IPS-18a (cell line): ENCODE measurements around the gene VWCE.

Experiments
- H3K27ac ChIP-seq: one replicate; pipeline ENCODE4 v1.5.1; 2013; ENCODE audit warnings: low read length
- H3K27me3 ChIP-seq: one replicate; pipeline ENCODE4 v1.6.1; 2013; ENCODE audit warnings: mild to moderate bottlenecking, low read length; ENCODE audit not compliant: control insufficient read depth, insufficient read depth
- H3K36me3 ChIP-seq: one replicate; pipeline ENCODE4 v1.6.1; 2013; ENCODE audit warnings: low read depth, low read length; ENCODE audit not compliant: control insufficient read depth
- H3K4me1 ChIP-seq: one replicate; pipeline ENCODE4 v1.6.1; 2013; ENCODE audit warnings: low read depth, low read length; ENCODE audit not compliant: control insufficient read depth
- H3K4me3 ChIP-seq: one replicate; pipeline ENCODE4 v1.5.1; 2013; ENCODE audit warnings: low read length
- H3K9ac ChIP-seq: one replicate; pipeline ENCODE4 v1.6.1; 2013; ENCODE audit warnings: mild to moderate bottlenecking, low read length, moderate library complexity
- H3K9me3 ChIP-seq: one replicate; pipeline ENCODE4 v1.6.1; 2013; ENCODE audit warnings: low read depth, low read length; ENCODE audit not compliant: control insufficient read depth

VWCE gene

DNA sequence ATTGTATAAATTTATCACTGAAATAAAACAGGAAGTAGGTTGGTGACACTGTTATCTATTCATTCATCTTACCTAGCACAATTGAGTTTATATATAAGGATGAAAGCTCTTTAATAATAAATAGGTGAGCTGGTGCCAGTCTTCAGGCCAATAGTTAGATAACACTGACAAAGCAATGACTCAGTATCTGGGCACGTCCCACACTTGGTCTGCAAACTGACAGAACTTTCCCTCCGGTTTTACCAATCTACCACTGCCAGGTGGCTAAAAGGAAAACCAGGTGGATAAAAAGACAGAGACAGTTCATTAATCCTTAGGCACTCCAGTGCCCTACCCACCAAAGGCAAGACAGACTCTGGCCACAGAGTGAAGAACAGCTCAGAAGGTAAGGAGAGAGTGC is 20.1 kb upstream of the VWCE start:
- Histone ChIP-seq H3K4me3 (no peak overlapping the region), H3K36me3 (peaks cover 79% of the 10 kb centered on the region)

DNA sequence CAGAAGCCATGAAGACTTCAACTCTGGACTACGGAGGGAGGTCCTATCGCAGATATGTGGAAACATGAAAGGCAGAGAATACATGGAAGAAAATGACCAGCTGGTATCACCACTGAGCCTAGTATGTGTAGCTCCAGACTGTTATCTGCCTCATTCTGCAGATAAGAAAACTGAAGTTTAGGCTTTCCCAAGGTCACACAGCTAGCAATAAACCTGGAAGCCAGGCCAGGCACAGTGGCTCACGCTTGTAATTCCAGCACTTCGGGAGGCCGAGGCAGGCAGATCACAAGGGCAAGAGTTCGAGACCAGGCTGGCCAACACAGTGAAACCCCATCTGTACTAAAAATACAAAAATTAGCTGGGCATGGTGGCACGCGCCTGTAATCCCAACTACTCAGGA is 15.6 kb upstream of the VWCE start:
- H3K9ac ChIP-seq: no peak overlapping the region
- H3K9me3 ChIP-seq: no peaks in the 10 kb centered on the region
- H3K36me3 ChIP-seq: peaks cover 93% of the 10 kb centered on the region
- H3K27ac ChIP-seq: no peak overlapping the region
- H3K27me3 ChIP-seq: no peaks in the 10 kb centered on the region
- H3K4me1 ChIP-seq: no peaks in the 10 kb centered on the region
- no peak overlapping the region for H3K4me3 ChIP-seq

More for the DNA sequence above, 20.1 kb upstream of the VWCE start:
- no peaks in the 10 kb centered on the region for H3K9me3 ChIP-seq
- no peak overlapping the region for H3K27ac ChIP-seq
- H3K27me3 ChIP-seq: no peaks in the 10 kb centered on the region
- H3K9ac ChIP-seq: no peak overlapping the region
- no peaks in the 10 kb centered on the region for H3K4me1 ChIP-seq

GRCh38 chr11:61309739-61310138 is 14.6 kb upstream of the VWCE start:
- H3K4me1 ChIP-seq: no peaks in the 10 kb centered on the region
- no peaks in the 10 kb centered on the region for H3K27me3 ChIP-seq
- H3K36me3 ChIP-seq: peaks cover 97% of the 10 kb centered on the region
- H3K4me3 ChIP-seq: no peak overlapping the region
- no peak overlapping the region for H3K27ac ChIP-seq
- no peak overlapping the region for H3K9ac ChIP-seq
- no peaks in the 10 kb centered on the region for H3K9me3 ChIP-seq

GRCh38 chr11:61309141-61309540 is 14.0 kb upstream of the VWCE start:
- no peaks in the 10 kb centered on the region for H3K4me1 ChIP-seq
- no peak overlapping the region for H3K9ac ChIP-seq
- H3K4me3 ChIP-seq: no peak overlapping the region
- H3K27me3 ChIP-seq: no peaks in the 10 kb centered on the region
- peaks cover 95% of the 10 kb centered on the region for H3K36me3 ChIP-seq
- no peak overlapping the region for H3K27ac ChIP-seq
- H3K9me3 ChIP-seq: no peaks in the 10 kb centered on the region

DNA sequence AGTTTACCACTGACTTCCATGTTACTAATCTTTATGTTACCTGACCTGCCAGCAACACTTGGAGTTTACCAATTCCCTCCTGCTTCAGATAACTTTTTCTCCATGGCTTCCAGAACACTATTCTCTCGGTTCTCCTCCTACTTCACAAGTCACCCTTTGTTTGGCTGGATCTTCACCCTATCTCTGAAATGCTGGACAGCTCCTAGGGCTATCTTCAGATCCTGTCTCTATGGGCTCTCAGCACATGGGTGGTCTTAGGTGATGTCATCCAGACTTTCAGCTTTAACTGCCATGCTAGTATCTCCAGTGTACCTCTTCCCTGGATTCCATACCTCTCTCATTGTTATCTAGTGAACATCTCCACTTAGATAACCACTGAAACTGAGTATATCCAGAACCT is 12.2 kb upstream of the VWCE start:
- Histone ChIP-seq H3K9me3 (no peaks in the 10 kb centered on the region), H3K4me3 (no peak overlapping the region), H3K27me3 (no peaks in the 10 kb centered on the region), H3K9ac (no peak overlapping the region), H3K27ac (no peak overlapping the region), H3K36me3 (peaks cover 95% of the 10 kb centered on the region), H3K4me1 (no peaks in the 10 kb centered on the region)

DNA sequence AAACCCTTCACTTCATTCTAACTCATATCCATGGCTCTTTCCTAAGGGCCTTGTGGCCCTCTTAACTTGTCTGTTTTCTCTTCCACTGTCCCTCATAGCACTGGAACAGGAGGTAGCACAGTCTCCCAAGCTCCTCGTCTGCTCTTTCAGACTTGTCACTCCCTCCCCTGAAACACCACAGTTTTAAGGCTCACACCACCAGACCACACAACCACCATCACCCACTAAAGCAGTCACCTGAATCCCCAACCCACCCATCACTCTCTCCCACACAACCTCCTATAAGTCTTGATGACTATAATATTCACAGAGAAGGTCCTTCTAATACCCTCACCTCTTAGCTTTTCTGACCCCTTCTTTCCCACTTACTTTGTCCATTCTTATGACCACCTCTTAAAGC is 11.1 kb upstream of the VWCE start:
- Histone ChIP-seq H3K36me3 (peaks cover 95% of the 10 kb centered on the region), H3K27ac (no peak overlapping the region), H3K4me1 (no peaks in the 10 kb centered on the region), H3K9ac (no peak overlapping the region), H3K27me3 (no peaks in the 10 kb centered on the region), H3K4me3 (no peak overlapping the region), H3K9me3 (no peaks in the 10 kb centered on the region)

GRCh38 chr11:61305417-61305816 is 10.3 kb upstream of the VWCE start:
- no peak overlapping the region for H3K27ac ChIP-seq

DNA sequence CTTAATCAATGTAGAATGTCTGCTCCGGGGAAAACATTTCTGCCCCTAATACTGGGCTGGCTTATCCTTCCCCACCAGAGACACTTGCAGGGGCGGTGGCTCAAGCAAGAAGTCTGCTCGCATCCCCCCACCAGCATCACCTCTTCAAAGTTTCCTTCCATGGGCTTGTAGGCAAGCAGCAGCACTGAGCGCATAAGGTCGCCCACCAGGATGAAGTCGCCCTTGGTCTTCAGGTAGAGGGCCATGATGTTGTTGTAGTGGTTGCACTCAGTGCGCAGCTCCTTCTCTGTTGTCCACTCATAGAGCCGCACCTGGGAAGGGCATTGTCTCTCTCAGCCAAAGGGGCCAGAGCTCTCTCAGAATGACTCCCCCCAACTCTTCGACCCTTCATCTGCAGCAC is 8.6 kb upstream of the VWCE start:
- no peak overlapping the region for H3K27ac ChIP-seq
- H3K9ac ChIP-seq: no peak overlapping the region
- H3K4me1 ChIP-seq: no peaks in the 10 kb centered on the region
- H3K9me3 ChIP-seq: no peaks in the 10 kb centered on the region
- peaks cover 95% of the 10 kb centered on the region for H3K36me3 ChIP-seq
- no peaks in the 10 kb centered on the region for H3K27me3 ChIP-seq
- no peak overlapping the region for H3K4me3 ChIP-seq

More at GRCh38 chr11:61305417-61305816, 10.3 kb upstream of the VWCE start:
- no peaks in the 10 kb centered on the region for H3K9me3 ChIP-seq
- H3K27me3 ChIP-seq: no peaks in the 10 kb centered on the region
- no peaks in the 10 kb centered on the region for H3K4me1 ChIP-seq
- peaks cover 95% of the 10 kb centered on the region for H3K36me3 ChIP-seq
- no peak overlapping the region for H3K9ac ChIP-seq
- H3K4me3 ChIP-seq: no peak overlapping the region

- Histone ChIP-seq H3K4me1 (no peaks in the 10 kb centered on the region), H3K9me3 (no peaks in the 10 kb centered on the region), H3K4me3 (no peak overlapping the region), H3K27ac (no peak overlapping the region), H3K9ac (no peak overlapping the region), H3K36me3 (peaks cover 92% of the 10 kb centered on the region), H3K27me3 (no peaks in the 10 kb centered on the region)
Observed at GRCh38 chr11:61302550-61302949, 7.4 kb upstream of the VWCE start.

DNA sequence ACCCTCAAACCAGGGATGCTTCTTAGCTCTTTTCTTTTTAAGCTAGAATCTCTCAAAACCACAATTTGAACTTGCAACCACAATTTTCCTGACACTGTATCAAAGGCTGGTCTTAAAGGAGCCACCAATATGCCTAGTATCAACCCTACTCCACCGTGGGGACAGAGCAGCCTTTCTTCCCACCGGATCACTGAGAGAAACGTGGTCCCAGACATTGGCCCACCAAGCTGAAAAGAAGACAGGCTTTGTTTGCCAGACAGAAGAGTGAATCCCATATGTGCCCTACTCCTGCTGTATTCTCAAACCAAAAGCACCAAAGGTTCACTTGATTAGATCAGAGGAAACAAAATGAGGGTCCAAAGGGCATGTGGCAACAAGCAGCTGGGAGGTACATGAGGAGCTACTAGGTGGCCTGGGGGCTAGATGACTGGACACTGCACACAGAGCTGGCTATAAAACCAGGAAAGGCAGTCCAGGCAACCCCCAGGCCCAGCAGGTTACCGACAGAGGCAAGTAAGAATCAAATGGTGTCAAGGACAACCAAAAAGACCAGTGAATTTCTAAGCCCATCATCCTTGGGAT is 3.6 kb upstream of the VWCE start:
- H3K36me3 ChIP-seq: peaks cover 57% of the 10 kb centered on the region
- peaks cover 7% of the 10 kb centered on the region for H3K4me1 ChIP-seq
- no peak overlapping the region for H3K9ac ChIP-seq
- no peaks in the 10 kb centered on the region for H3K9me3 ChIP-seq
- H3K27me3 ChIP-seq: peaks cover 20% of the 10 kb centered on the region
- no peak overlapping the region for H3K4me3 ChIP-seq
- no peak overlapping the region for H3K27ac ChIP-seq

DNA sequence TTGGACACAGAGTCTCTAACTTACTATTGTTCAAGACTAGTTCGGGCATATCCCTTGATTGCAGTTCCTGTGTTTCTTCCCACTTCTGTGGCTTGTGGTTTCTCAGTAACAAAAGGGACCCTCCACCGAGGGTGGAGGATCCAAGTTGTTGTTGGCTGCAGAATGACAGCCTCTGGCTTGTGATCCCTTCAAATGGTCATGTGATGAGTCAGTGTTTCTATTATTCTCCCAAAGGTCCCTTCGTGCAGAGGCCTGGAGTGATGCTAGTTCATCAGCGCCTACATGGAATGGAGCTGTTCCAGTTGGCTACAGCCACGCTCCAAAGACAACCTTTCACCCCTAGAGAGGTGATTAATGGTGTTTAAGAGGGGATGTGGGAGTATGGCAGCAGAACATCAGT is 2.6 kb upstream of the VWCE start:
- Histone ChIP-seq H3K27me3 (peaks cover 27% of the 10 kb centered on the region), H3K4me1 (peaks cover 8% of the 10 kb centered on the region), H3K27ac (no peak overlapping the region), H3K9ac (no peak overlapping the region), H3K4me3 (no peak overlapping the region), H3K36me3 (peaks cover 49% of the 10 kb centered on the region), H3K9me3 (no peaks in the 10 kb centered on the region)

GRCh38 chr11:61297341-61297740 is 2.2 kb upstream of the VWCE start:
- H3K36me3 ChIP-seq: peaks cover 45% of the 10 kb centered on the region
- H3K27me3 ChIP-seq: peaks cover 27% of the 10 kb centered on the region
- no peak overlapping the region for H3K9ac ChIP-seq
- peaks cover 8% of the 10 kb centered on the region for H3K4me1 ChIP-seq
- H3K9me3 ChIP-seq: no peaks in the 10 kb centered on the region
- no peak overlapping the region for H3K4me3 ChIP-seq
- no peak overlapping the region for H3K27ac ChIP-seq
